Stimulated activated CD8-positive, alpha-beta memory T cell treated with anti-CD3 and anti-CD28 coated beads, Interleukin-2, amount 100 ng/mL, for 1 hour (primary cell): ENCODE results near the gene ARTN.

Source experiments
- DNase-seq, 2 donors: peaks; one replicate each; pipeline ENCODE4 v3.0.0-alpha.2; 2020; ENCODE audit warnings: low read depth in 2 of 2

ARTN gene, protein sequence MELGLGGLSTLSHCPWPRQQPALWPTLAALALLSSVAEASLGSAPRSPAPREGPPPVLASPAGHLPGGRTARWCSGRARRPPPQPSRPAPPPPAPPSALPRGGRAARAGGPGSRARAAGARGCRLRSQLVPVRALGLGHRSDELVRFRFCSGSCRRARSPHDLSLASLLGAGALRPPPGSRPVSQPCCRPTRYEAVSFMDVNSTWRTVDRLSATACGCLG

DNA sequence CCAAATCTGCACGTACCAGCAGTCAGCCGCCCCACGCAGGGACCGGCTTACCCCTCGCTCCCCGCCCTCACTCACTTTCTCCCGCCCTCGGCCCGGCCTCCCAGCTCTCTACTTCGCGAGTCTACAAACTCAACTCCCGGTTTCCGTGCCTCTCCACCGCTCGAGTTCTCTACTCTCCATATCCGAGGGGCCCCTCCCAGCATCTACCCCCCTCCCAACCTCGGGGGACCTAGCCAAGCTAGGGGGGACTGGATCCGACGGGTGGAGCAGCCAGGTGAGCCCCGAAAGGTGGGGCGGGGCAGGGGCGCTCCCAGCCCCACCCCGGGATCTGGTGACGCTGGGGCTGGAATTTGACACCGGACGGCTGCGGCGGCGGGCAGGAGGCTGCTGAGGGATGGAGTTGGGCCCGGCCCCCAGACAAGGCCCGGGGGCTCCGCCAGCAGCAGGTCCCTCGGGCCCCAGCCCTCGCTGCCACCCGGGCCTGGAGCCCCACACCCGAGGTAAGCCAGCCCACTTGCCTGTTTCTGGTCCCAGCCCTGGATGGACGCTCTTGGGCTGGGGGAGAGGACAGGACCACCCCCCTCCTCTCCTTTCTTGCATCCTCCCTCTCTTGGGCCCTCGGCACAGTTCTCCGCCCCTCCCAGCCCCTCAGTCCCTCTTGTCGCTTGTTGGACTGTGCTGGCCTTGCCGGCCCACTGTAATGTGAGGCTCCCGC, at the start of gene ARTN:
TSS of gene ARTN (plus strand) at position 416 of the 715 bp plus-strand sequence. CDS start 1,856 bp downstream, outside the sequence.
- DNase-seq = no peak

DNA sequence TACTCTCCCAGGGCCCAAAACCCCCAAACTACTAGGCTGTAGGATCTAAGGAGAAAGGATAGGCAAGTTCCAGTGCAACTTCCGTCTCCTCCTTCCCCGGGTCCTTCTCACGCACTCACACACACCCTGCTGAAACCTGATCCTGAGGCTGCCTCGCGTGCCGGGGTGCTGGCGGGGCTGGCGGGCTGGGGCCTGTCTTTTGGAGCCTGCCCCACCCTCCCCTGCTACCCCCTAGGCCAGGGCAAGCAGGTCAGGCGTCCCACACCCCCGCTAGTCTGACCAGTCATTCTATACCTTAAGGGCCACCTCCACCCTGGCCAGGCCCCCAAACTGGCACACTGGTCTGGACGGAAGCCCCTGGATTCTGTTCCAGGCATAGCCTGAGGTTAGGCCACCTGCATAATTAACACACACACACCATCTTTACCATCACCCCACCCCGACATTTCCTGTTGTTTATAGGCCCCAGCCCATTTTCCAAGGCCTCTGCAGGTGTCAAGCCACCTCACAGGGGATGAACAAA, 48.3 kb upstream of the ARTN start:
- no peak for DNase-seq

DNA sequence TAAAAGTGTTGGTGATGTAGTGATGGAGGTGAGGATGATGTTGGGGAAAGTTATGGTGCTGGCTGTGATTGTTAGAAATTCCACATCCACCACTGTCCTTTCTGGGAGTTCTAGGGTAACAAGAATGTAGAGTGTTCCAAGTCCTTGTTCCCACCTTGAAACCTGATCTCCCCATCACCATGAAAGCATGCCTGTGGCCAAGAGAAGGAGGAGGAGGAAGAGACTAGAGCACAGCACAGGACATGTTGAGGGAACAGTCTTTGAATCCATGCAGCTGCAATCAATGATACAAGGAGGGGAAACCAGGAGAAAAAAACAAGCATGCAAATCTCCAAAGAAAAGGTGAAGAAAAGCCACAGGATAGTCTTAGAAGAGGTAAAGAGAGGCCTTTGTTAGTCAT, 45.9 kb upstream of the ARTN start:
- no peak for DNase-seq

DNA sequence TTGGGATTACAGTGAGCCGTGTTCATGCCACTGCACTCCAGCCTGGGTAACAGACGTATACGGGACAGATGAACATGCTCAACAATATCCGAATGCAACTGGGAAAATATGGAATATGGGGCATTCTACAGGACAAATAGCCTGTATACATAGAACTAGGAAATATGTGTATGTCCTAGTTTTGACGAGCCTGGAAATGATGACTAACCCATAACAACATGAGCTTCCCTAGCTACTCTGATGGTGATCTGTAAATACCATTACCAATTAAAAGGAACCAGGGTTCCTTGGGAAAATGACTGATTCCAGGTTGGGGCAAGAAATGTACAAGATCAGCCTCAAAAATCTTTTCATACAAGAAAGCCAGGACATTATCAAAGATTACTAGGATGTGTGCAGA, 42.8 kb upstream of the ARTN start:
- no peak for DNase-seq

DNA sequence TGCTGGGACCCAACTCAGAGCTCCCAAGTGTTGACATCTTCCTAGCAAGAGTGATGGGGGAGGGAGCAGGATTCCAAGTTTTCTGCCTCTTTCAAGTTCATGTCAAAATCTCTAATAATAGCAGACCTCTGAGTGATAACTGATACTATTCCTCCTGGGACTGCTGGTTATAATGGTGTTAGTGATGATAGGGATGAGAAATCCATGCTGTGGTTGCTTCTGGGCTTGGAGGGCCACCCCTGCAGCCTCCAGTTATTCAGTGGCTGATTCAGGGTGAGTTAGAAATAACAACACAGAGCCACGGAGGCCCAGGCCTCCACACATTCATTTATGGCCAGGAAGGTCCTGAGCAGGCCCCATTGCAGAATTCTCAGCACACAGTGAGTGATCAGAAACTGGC, 40.6 kb upstream of the ARTN start:
- DNase-seq = no peak

DNA sequence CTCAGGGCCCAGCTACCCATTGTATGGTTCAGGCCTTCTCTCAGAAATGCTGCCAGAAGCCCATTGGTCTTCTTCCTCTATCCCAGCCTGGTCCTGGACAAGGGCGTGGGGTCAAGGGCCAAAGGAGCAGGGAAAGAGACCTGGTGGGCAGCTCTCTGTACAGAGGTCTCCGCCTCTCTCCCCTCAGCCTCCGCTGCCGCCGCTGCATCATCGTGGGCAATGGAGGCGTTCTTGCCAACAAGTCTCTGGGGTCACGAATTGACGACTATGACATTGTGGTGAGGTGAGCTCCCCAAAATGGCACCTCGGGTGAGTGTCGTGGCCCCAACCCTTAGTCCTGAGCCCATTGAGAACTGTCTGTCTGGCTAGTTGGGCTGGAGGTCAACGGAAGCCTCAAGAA, 34.6 kb upstream of the ARTN start:
- no peak for DNase-seq

DNA sequence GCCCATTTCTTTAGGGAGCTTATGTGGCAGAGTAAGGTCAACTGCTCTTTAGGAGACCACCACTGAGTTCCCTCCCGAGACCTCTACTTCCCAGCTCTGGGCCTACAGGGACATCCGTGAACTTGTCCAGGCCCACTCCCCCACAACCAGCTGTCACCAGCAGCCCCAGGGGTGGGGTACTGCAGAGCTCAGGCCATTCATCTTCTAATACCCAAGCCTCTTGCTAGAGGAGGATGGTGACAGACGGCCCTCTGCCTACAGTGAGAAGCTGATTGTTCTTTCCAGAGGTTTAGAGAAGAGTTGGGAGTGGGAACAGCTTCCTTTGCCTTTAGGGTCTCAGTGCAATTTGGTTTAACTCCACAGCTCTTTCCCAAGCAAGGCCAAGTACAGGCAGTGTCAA, 33.2 kb upstream of the ARTN start:
- DNase-seq = no peak

DNA sequence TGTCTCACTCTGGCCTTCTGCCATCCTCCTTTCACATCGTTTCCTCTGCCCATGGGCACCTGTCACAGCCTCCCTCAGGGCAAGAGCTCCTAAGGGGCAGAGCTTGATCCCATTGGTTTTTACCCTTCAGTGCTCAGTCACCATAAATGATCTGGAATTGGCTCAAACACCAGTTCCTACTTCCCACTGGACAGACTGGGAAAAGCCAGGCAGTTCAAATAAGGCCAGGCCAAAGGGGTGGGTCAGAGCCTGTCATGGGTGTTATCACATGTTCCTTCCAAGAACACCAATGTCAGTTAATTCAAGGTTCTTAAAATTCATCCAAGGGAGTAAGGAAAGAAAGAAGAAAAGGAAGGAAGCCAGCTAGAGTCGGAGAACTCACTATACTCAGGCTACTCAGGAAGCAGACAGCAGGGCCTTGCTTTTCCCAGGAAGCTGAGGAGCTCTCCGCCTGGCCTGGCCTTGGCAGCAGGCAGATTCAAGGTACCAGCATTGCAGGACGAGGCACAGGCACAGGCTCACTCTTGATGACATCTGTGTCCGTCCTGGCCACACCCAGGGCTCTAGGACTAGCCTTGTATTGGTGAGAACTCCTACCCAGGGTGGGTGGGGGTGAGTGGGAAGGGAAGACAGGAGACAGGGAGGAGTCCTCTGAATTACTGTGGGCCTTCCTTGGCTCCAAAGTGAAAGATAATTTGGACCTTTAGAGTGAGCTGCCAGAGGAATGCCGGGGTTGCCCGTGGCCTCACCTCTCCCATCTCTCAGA, 32.2 kb upstream of the ARTN start:
- no peak for DNase-seq

DNA sequence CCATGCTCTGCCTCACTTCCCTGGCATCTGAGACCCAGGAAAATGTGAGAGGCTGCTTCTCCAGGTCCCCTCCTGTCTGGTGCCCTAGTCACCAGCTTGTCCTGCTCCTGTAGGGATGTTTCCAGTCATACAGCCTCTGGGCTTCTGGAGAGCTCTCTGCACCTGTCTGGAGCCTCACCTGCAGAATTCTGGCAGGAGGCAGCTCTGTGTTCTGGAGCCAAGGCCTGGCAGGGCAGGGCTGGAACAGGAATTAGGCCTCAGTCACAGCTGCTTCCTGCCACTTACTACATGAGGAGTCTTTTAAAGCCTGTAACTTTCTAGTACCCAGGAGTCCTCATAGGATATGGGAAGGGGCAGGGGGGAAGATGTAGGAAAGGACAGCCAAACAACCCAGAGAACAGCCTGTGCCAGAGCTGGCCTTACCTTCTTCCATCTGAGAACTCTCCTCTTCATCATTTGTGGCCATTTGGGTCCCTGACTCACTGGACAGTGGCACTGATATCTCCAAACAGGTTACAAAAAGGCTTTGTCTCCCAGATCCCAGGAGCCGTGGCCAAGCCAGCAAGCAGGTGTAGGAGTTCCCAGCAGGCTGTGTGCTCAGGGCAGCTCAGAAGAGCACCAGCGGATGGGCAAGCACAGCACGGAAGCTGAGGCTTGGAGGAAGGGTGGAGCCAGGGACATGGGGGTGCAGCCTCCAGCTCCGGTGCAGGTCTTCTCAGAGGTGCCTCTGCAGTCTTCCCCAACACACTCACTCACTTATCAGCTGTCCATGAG, 31.4 kb upstream of the ARTN start:
- DNase-seq = no peak

DNA sequence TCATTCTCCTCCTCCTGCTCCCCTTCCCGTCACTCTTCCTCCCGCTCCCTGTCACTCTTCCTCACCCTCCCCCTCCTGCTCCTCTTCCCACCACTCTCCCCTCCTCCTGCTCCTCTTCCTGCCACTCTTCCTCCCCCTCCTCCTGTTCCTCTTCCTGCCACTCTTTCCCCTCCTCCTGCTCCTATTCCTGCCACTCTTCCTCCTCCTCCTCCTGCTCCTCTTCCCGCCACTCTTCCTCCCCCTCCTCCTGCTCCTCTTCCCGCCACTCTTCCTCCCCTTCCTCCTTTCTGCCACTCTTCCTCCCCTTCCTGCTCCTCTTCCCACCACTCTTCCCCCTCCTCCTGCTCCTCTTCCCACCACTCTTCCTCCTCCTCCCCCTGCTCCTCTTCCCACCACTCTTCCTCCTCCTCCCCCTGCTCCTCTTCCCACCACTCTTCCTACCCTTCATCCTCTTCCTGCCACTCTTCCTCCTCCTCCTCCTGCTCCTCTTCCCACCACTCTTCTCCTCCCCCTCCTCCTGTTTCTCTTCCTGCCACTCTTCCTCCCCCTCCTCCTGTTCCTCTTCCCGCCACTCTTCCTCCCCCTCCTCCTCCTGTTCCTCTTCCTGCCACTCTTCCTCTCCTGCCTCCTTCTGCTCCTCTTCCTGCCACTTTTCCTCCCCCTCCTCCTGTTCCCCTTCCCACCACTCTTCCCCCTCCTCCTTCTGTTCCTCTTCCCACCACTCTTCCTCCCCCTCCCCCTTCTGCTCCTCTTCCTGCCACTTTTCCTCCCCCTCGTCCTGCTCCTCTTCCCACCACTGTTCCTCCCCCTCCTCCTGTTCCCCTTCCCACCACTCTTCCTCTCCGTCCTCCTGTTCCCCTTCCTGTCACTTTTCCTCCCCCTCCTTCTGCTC, 28.7 kb upstream of the ARTN start:
- no peak for DNase-seq

DNA sequence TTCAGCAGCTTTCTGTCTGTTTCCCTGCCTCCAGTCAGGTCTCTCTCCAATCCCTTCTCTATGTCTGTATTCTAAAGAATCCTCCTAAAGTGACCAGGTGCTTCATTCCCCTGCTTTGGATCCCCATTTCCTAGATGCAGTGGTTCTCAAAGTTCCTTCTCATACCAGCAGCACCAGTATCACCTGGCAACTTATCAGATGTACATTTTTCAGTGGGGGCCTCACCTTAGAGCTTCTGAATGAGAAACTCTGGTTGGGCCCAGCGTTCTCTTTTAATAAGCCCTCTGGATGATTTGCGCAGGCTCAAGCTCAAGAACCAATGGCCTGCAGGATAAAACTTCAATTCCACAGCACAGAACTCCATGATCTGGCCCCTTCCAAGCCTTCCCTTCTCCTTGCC, 25.4 kb upstream of the ARTN start:
- DNase-seq = no peak

DNA sequence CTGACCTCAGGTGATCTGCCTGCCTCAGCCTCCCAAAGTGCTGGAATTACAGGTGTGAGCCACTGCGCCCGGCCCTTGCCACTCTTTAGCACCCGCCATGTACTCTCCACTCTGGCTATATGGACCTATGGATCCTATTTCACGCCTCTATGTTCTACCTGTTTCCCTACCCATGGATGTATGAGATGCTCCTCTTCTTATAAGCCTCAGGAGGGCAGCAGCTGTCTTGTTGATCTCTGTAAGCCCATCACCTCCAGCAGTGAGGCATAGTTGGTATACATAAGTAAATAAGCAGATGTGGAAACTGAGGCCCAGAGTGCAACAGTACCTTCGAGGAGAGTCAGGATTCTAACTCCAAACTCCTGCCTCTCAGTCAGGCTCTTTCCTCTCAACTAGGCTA, 24.7 kb upstream of the ARTN start:
- DNase-seq = no peak

DNA sequence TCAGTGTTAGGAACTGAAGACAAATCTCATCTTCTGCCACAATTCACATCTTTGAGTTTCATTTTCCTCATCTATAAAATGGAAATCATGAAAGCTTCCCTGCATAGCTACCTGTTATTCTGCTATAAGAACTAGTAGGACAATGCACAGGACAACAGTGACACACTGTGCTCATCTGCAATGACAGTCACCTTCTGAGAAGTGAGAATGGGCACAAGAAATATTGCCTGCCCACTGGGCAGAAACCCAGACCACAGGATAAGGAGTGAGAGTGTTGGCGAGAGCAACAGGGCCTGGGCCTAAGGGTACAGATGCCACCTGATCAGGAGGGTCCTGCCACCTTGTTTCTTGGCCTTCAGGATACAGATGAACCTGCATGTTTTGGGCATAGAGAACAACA, 23.3 kb upstream of the ARTN start:
- no peak for DNase-seq

DNA sequence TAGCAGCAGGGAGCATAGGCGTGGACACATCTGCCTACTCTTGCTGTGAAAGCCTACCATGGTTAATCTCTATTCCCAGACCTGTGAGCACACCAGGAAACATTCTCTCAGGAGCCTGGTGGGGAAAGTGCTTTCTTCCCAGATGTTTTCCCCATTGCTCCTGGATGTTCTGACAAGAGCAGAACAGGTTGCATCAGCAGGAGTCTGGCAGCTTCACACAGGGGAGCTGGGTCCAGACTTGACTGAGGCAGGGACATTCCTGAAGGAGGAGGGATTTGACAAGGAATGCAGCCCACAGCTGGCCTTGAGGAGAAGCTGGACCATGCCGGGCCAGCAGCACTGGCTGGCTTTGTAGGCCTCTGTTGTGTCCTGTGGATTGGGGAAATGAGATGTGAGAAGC, 21.0 kb upstream of the ARTN start:
- DNase-seq = no peak

DNA sequence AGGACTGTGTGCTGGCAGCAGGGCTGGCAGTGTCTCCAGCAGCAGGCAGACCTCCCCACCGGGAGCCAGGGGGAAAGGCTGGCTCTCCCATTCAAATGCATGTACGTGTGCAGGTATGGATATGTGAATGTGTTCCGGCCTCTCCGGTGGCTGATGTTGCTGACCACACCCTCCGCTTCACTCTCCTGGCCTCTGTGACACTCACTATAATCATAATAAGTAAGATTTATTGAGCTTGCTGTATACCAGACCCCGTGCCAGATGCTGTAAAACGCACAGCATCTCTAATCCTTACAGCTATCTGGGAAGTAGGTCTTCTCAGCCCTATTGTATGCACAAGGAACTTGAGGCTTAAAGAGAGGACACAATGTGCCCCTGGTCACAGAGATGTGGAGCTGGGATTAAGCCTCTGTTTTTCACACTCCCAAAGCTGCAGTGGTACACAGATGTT, 20.5 kb upstream of the ARTN start:
- no peak for DNase-seq

DNA sequence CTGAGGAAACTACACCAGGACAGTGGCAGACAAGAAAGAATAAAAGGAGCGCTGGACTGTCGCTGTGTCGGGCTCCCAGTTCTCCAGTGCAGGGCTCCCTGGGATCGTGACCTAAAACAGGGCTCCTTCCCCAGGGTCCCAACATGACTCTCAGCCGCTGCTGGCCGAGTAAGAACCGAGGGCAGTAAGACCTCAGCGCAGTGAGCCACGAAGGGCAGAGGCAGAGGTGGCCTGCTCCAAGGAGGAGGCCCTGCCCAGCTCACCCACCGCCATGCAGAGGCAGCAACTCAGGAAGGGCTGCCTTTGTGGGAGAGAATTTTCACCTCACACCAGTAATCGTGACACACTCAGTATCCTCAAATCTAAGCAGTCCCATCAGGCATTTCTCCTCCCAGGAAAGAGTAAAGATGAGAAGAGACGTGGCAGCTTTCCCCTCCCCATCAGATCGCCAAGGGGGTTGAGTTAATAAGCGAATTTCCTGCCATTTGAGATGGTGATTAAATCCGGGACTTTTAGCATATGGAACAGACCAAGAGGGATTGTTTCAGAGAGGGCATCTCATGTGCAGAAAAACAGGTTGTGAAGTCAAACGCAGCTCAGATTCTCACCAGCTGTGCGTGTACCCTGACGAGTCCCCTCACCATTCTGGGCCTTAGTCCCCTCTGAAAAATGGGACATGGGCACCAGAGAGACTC, 19.8 kb upstream of the ARTN start:
- DNase-seq = no peak

DNA sequence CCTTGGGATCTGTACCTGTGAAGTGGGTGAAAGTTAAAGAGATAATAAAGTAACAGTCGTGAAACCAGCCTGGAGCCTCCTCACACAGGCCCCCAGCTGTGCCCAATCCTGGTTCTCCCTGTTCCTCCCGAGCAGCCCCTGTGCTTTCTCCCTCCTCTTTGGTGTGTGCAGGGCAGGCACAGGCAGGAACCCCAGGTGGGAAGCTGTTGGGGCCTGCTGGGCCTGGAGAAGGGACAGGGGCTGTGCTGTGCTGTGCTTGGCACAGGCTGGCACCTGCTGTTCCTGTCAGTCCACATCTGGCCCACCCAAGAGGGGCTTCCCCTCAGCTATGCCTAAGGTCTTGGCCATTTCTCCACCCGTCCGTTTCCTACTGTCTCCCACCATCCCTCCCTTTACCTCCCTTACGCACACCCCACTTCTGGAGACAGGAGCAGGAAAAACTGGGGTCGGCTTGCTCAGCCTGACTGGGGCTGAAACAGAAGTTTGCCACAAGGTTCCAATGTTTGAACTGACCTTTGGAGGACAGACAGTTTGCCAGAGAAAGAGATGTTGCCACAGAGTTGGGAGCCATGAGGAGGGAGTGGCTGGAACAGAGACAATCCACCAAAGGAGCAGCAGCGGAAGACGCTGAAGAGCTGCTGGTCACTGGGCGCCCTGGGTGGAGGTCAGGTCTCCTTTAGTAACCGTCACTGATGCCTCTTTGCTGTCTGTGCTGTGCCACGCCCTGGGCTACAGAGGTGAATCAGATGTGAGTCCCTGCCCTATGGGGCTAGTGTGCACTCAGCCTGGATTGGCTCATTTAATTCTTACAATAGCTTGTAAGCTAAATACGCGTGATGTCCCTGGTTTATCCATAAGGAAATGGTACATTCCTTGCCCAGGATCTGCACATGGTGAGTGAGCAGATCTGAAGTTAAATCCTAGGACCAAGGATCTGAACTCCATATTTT, 18.8 kb upstream of the ARTN start:
- no peak for DNase-seq

DNA sequence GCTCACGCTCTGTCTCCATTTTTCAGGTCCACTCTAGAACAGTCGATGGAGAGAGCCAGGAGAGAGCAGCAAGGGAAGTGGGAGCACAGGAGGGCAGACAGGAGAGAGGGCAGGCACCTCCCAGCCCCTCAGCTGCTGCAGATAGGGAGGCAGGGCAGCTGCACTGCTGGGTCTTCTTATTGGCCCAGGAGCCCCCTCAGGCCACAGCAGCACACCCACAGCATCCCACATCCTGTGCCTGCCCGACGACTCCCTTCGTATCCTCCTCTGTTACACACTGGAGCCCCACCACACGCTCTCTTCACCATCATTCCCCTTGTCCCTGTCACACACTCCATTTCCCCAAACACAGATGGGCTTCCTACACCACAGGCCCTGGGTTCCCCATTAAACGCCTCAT, 13.7 kb upstream of the ARTN start:
- DNase-seq = no peak

DNA sequence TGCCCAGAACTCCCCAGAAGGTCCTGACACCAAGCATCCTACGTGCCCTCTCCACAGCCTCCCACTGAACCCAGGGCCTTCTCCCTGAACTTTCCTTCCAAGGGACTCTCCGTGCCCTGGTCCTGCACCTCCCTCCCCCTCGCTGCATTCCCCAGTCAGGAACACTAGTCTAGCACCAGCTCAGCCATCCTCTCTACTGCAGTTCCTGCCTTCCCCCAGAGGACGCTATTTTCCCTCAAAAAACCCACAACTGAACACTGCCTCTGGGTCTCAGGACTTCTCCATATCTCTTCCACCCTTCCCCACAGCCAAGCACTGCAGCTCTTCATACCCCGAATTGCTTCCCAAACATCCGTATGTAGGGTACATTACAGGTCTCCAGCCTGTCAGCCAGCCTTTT, 12.6 kb upstream of the ARTN start:
- no peak for DNase-seq
